HG03521 (cell line): Measurements from ENCODE around the gene KIF21B.
"Not testable (repeated sequence)": the region's sequence is repeated elsewhere in the genome, so short reads cannot be mapped to it uniquely, and the experiment has no call there.

Source experiments
- ATAC-seq: cut with Tn5 transposase; IDR thresholded peaks from one replicate; pipeline ENCODE4 v1.9.1; 2021; ENCODE audit warnings: mild to moderate bottlenecking, moderate library complexity; ENCODE audit not compliant: unreplicated experiment

The KIF21B gene

GRCh38 chr1:200971955-200972711 lies 51.4 kb downstream of the KIF21B start:
- ATAC-seq, result no peak

- no peak for ATAC-seq
Observed at GRCh38 chr1:200971428-200971903, 52.0 kb downstream of the KIF21B start.

GRCh38 chr1:200970771-200971427 lies 52.6 kb downstream of the KIF21B start:
- ATAC-seq, result no peak

- ATAC-seq, result peak; percentile 59
Observed at GRCh38 chr1:200969726-200970561, 53.6 kb downstream of the KIF21B start.

GRCh38 chr1:200968469-200969410 lies 54.8 kb downstream of the KIF21B start:
- no peak for ATAC-seq

GRCh38 chr1:200967693-200968468 lies 55.6 kb downstream of the KIF21B start:
- no peak for ATAC-seq

GRCh38 chr1:200966934-200967333 lies 56.6 kb downstream of the KIF21B start:
- ATAC-seq, result no peak

- ATAC-seq, result no peak
Observed at GRCh38 chr1:200965111-200965805, 58.3 kb downstream of the KIF21B start.

- ATAC-seq, result not testable (repeated sequence)
Observed at GRCh38 chr1:200963888-200964287, 59.6 kb downstream of the KIF21B start.

- no peak for ATAC-seq
Observed at GRCh38 chr1:200963076-200963475, 60.4 kb downstream of the KIF21B start.

- no peak for ATAC-seq
Observed at GRCh38 chr1:200962631-200963030, 60.9 kb downstream of the KIF21B start.

- not testable (repeated sequence) for ATAC-seq
Observed at GRCh38 chr1:200962151-200962550, 61.4 kb downstream of the KIF21B start.

GRCh38 chr1:200960948-200961340 lies 62.6 kb downstream of the KIF21B start:
- no peak for ATAC-seq

- ATAC-seq, result no peak
Observed at GRCh38 chr1:200960236-200960947, 63.1 kb downstream of the KIF21B start.

- ATAC-seq, result no peak
Observed at GRCh38 chr1:200959411-200959921, 64.0 kb downstream of the KIF21B start.

GRCh38 chr1:200958597-200958996 lies 64.9 kb downstream of the KIF21B start:
- ATAC-seq, result no peak

- no peak for ATAC-seq
Observed at GRCh38 chr1:200954434-200954833, 69.1 kb downstream of the KIF21B start.

GRCh38 chr1:200951016-200951415 lies 72.5 kb downstream of the KIF21B start:
- ATAC-seq, result no peak
